Neural progenitor cell (in vitro differentiated cells): Measurements from ENCODE around the gene CREB3. TPM values are rescaled to one million over a fixed set of nuclear protein-coding genes. Genes with fewer than 3 reads are reported as not detected.
A peak's percentile ranks its signal among the peaks of the same experiment; 100 is the strongest.

Experiments
- DNase-seq: peaks from one replicate; pipeline ENCODE4 v3.0.0-alpha.2; 2016; ENCODE audit warnings: low spot score
- H2AFZ ChIP-seq: fragments of 200-600 bp; sonication (generic); replicated peaks from 2 replicates; pipeline ENCODE4 v1.6.1; 2016; ENCODE audit warnings: antibody characterized with exemption
- H3F3A ChIP-seq: fragments of 200-600 bp; sonication (generic); 2 replicates; pipeline ENCODE4 v1.6.1; 2016; ENCODE audit warnings: antibody characterized with exemption, low read depth
- H3K27ac ChIP-seq: fragments of 200-600 bp; sonication (generic); 2 replicates; pipeline ENCODE4 v1.5.1; 2016; ENCODE audit warnings: mild to moderate bottlenecking
- H3K27me3 ChIP-seq: fragments of 200-600 bp; sonication (generic); 2 replicates; pipeline ENCODE4 v1.6.1; 2016; ENCODE audit warnings: mild to moderate bottlenecking, moderate library complexity
- H3K36me3 ChIP-seq: fragments of 200-600 bp; sonication (generic); 2 replicates; pipeline ENCODE4 v1.5.1; 2016
- H3K4me1 ChIP-seq: fragments of 200-600 bp; sonication (generic); 2 replicates; pipeline ENCODE4 v1.6.1; 2016; ENCODE audit warnings: mixed run types
- H3K4me2 ChIP-seq: fragments of 200-600 bp; sonication (generic); 2 replicates; pipeline ENCODE4 v1.6.1; 2016
- H3K4me3 ChIP-seq: fragments of 200-600 bp; sonication (generic); 2 replicates; pipeline ENCODE4 v1.5.1; 2016
- H3K79me2 ChIP-seq: fragments of 200-600 bp; sonication (generic); 2 replicates; pipeline ENCODE4 v1.6.1; 2016; ENCODE audit warnings: low read depth
- H3K9ac ChIP-seq: fragments of 200-600 bp; sonication (generic); 2 replicates; pipeline ENCODE4 v1.6.1; 2016
- H3K9me3 ChIP-seq: fragments of 200-600 bp; sonication (generic); 2 replicates; pipeline ENCODE4 v1.5.1; 2016; ENCODE audit warnings: low read depth
- H4K20me1 ChIP-seq: fragments of 200-600 bp; sonication (generic); 2 replicates; pipeline ENCODE4 v1.6.1; 2016; ENCODE audit warnings: low read depth
- H3K27ac Mint-ChIP-seq: 3 replicates; pipeline ENCODE4 v1.8.0; 2021; ENCODE audit warnings: mixed read lengths
- H3K27me3 Mint-ChIP-seq: 2 replicates; pipeline ENCODE4 v1.8.0; 2022; ENCODE audit warnings: low read depth, mild to moderate bottlenecking, inconsistent platforms, moderate library complexity, mixed read lengths; ENCODE audit not compliant: insufficient read depth
- H3K36me3 Mint-ChIP-seq: 3 replicates; pipeline ENCODE4 v1.8.0; 2021; ENCODE audit warnings: mixed read lengths
- H3K4me1 Mint-ChIP-seq: 3 replicates; pipeline ENCODE4 v1.8.0; 2021; ENCODE audit warnings: mixed read lengths
- H3K4me3 Mint-ChIP-seq: 3 replicates; pipeline ENCODE4 v1.8.0; 2021; ENCODE audit warnings: mild to moderate bottlenecking, moderate library complexity, mixed read lengths
- H3K9me3 Mint-ChIP-seq: 3 replicates; pipeline ENCODE4 v1.8.0; 2020; ENCODE audit warnings: mixed read lengths
- EZH2 ChIP-seq: fragments of 200-600 bp; sonication (generic); IDR thresholded peaks from 2 replicates; pipeline ENCODE4 v1.6.1; 2017; ENCODE audit warnings: antibody characterized with exemption, mild to moderate bottlenecking, moderate library complexity
- EZH2phosphoT487 ChIP-seq: fragments of 200-600 bp; sonication (generic); IDR thresholded peaks from 2 replicates; pipeline ENCODE4 v1.6.1; 2017; ENCODE audit warnings: antibody characterized with exemption
- total RNA-seq: library from RNA; depleted of rRNA; stranded (reverse); fragments of >200 nt; gene quantifications from 2 replicates; pipeline ENCODE4 v1.2.3, GENCODE V29; 2015; ENCODE audit warnings: low replicate concordance
- TF ChIP-seq, protein P1 (sequence below): fragments of 200-600 bp; sonication (generic); IDR thresholded peaks from 2 replicates; pipeline ENCODE4 v1.5.1; 2017; ENCODE audit warnings: antibody characterized with exemption, mild to moderate bottlenecking

The CREB3 gene
- total RNA-seq, 1 donor from 2014 or later: 27.9 TPM

DNA sequence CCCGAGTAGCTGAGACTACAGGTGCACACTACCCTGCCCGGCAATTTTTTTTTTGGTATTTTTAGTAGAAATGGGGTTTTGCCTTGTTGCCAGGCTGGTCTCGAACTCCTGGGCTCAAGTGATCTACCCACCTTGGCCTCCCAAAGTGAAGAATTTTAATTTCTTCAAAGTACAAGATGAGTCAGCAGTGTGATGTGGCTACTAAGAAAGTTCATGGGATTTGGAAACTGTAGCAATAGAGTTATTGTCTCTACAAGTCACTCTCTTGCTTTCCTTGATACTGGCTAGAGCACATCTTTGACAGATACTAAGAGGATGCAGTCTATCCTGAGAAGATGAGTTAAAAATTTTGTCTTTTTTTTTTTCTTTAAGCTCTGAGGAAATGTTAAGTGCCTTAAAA is 1.6 kb downstream of the CREB3 start:
- Histone ChIP-seq H3K27ac (no peak overlapping the region), H3K4me2 (no peak overlapping the region), H3K9me3 (no peaks in the 10 kb centered on the region), H4K20me1 (peaks cover 15% of the 10 kb centered on the region), H3K4me3 (no peak overlapping the region), H3K4me1 (peaks cover 27% of the 10 kb centered on the region), H3F3A (peaks cover 62% of the 10 kb centered on the region), H2AFZ (no peak overlapping the region), H3K27me3 (no peaks in the 10 kb centered on the region), H3K79me2 (peaks cover 41% of the 10 kb centered on the region), H3K36me3 (no peaks in the 10 kb centered on the region), H3K9ac (no peak overlapping the region)
- Mint-ChIP-seq H3K27ac (no peak overlapping the region), H3K36me3 (peaks cover 17% of the 10 kb centered on the region), H3K4me3 (peak overlapping the region; percentile 66), H3K9me3 (no peaks in the 10 kb centered on the region), H3K4me1 (peaks cover 25% of the 10 kb centered on the region), H3K27me3 (peaks cover 2% of the 10 kb centered on the region)
- no peak for DNase-seq
- TF ChIP-seq EZH2phosphoT487: no peak
- TF ChIP-seq, protein P1, sequence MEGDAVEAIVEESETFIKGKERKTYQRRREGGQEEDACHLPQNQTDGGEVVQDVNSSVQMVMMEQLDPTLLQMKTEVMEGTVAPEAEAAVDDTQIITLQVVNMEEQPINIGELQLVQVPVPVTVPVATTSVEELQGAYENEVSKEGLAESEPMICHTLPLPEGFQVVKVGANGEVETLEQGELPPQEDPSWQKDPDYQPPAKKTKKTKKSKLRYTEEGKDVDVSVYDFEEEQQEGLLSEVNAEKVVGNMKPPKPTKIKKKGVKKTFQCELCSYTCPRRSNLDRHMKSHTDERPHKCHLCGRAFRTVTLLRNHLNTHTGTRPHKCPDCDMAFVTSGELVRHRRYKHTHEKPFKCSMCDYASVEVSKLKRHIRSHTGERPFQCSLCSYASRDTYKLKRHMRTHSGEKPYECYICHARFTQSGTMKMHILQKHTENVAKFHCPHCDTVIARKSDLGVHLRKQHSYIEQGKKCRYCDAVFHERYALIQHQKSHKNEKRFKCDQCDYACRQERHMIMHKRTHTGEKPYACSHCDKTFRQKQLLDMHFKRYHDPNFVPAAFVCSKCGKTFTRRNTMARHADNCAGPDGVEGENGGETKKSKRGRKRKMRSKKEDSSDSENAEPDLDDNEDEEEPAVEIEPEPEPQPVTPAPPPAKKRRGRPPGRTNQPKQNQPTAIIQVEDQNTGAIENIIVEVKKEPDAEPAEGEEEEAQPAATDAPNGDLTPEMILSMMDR: no peak
- TF ChIP-seq EZH2: no peak

GRCh38 chr9:35736201-35736633 is 3.8 kb downstream of the CREB3 start:
- peak; percentile 87 for DNase-seq
- Mint-ChIP-seq H3K9me3 (no peaks in the 10 kb centered on the region), H3K27ac (no peak overlapping the region), H3K36me3 (peaks cover 24% of the 10 kb centered on the region), H3K27me3 (no peaks in the 10 kb centered on the region), H3K4me1 (peaks cover 22% of the 10 kb centered on the region), H3K4me3 (no peak overlapping the region)
- H2AFZ ChIP-seq: no peak overlapping the region
- no peak overlapping the region for H3K4me3 ChIP-seq
- H3K79me2 ChIP-seq: peaks cover 20% of the 10 kb centered on the region
- H3F3A ChIP-seq: peaks cover 52% of the 10 kb centered on the region
- TF ChIP-seq, protein P1: peak; percentile 78
- TF ChIP-seq EZH2phosphoT487 (no peak), EZH2 (no peak)
- H3K4me2 ChIP-seq: no peak overlapping the region
- H3K9ac ChIP-seq: no peak overlapping the region
- H3K9me3 ChIP-seq: no peaks in the 10 kb centered on the region
- no peaks in the 10 kb centered on the region for H3K36me3 ChIP-seq
- H3K4me1 ChIP-seq: peaks cover 7% of the 10 kb centered on the region
- no peaks in the 10 kb centered on the region for H3K27me3 ChIP-seq
- H4K20me1 ChIP-seq: peaks cover 1% of the 10 kb centered on the region
- H3K27ac ChIP-seq: peak overlapping the region; percentile 48

DNA sequence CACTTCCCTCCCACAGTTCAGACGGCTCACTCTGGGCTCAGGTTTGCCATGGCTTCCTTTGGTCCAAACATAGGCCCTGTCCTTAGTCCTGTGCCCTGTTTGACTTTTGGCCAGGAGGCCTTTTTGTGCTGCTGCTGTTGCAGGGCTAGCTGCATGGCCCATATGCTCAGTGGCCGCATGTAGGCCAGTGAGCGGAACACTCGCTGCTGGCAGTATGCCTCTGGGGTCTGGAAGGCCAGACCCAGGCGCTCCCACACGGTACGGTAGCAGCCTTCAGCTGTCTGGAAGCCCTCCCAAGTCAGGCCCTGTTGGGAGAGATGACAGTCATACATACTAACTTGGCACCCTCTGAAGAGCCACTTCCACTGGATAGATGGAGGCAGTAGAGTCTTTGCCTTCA is 4.7 kb downstream of the CREB3 start:
- Histone ChIP-seq H3K27ac (no peak overlapping the region), H3K79me2 (peaks cover 15% of the 10 kb centered on the region), H3F3A (peaks cover 42% of the 10 kb centered on the region), H3K36me3 (no peaks in the 10 kb centered on the region), H3K27me3 (no peaks in the 10 kb centered on the region), H4K20me1 (no peaks in the 10 kb centered on the region), H3K9me3 (no peaks in the 10 kb centered on the region), H3K9ac (no peak overlapping the region), H3K4me1 (peaks cover 6% of the 10 kb centered on the region), H2AFZ (no peak overlapping the region), H3K4me2 (no peak overlapping the region), H3K4me3 (no peak overlapping the region)
- TF ChIP-seq, protein P1: no peak
- TF ChIP-seq EZH2phosphoT487 (no peak), EZH2 (no peak)
- Mint-ChIP-seq H3K27ac (no peak overlapping the region), H3K9me3 (no peaks in the 10 kb centered on the region), H3K36me3 (peaks cover 27% of the 10 kb centered on the region), H3K27me3 (no peaks in the 10 kb centered on the region), H3K4me1 (peaks cover 17% of the 10 kb centered on the region), H3K4me3 (no peak overlapping the region)
- no peak for DNase-seq
